Vagina (tissue), 2 donors: ENCODE measurements around the gene SBF2.

ENCODE experiments used
- POLR2A ChIP-seq, 2 donors: fragments of 450-650 bp; IDR thresholded peaks; one replicate each; pipeline ENCODE4 v1.6.1; 2017; ENCODE audit warnings: antibody characterized with exemption in 2 of 2, mild to moderate bottlenecking in 2 of 2, moderate library complexity in 2 of 2
- TF ChIP-seq, protein P1 (sequence below), 3 experiments: fragments of 450-650 bp in 2 of 3; fragments of 200-600 bp in 1 of 3; sonication (generic) in 1 of 3; IDR thresholded peaks; one replicate each; pipeline ENCODE4 v1.5.1; 2017 to 2019; ENCODE audit warnings: antibody characterized with exemption in 3 of 3, mild to moderate bottlenecking in 2 of 3, moderate library complexity in 2 of 3

DNA sequence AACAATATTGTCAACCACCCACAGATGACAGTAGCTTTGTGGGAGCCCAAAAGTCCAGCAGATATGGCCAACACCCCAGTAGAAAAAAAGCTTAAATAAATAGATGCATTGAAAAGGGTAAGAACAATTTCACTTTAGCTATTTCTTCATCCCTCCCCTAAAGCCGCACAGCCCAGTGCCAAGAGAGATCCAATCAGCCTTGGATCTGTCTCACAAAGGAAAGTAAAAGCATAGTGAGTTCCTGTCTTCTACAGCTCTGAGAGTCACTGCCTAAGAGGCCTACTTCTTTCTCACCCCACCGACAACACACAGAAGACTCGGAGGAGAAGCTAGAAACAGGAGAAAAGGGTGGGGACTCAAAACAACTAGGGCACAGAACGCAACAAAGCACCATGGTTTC lies 196.4 kb downstream of the SBF2 start:
- no peak for TF ChIP-seq POLR2A (IDR thresholded peaks at IDR 0.05)
- TF ChIP-seq, protein P1, sequence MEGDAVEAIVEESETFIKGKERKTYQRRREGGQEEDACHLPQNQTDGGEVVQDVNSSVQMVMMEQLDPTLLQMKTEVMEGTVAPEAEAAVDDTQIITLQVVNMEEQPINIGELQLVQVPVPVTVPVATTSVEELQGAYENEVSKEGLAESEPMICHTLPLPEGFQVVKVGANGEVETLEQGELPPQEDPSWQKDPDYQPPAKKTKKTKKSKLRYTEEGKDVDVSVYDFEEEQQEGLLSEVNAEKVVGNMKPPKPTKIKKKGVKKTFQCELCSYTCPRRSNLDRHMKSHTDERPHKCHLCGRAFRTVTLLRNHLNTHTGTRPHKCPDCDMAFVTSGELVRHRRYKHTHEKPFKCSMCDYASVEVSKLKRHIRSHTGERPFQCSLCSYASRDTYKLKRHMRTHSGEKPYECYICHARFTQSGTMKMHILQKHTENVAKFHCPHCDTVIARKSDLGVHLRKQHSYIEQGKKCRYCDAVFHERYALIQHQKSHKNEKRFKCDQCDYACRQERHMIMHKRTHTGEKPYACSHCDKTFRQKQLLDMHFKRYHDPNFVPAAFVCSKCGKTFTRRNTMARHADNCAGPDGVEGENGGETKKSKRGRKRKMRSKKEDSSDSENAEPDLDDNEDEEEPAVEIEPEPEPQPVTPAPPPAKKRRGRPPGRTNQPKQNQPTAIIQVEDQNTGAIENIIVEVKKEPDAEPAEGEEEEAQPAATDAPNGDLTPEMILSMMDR (IDR thresholded peaks at IDR 0.05): no peak
